ENCODE results near the gene ZNF318. TPM values are rescaled to one million over a fixed set of nuclear protein-coding genes. Genes with fewer than 3 reads are reported as not detected.

ZNF318 gene
- total and polyA plus RNA-seq, 2 donors (not counting 3 experiments of a cell fraction or from before 2014, with no cell fraction given) = 7.1 to 13.6 TPM

- DNase-seq (ENCODE audit: low read depth, low spot score) = no peak
- Histone ChIP-seq H2AFZ (ENCODE audit: low read depth, low read length) (no peak overlapping the region), H3K4me1 (ENCODE audit: control insufficient read depth, extremely low read depth, insufficient read depth, low read length) (no peaks in the 10 kb centered on the region), H3K4me3 (replicated peaks in 1 of 3; ENCODE audit: insufficient read depth in 1 of 3, low read depth in 1 of 3, low read length in 3 of 3) (no peak overlapping the region), H3K9me3 (replicated peaks; ENCODE audit: control insufficient read depth, insufficient read depth, low read length) (no peaks in the 10 kb centered on the region), H3K36me3 (ENCODE audit: control insufficient read depth in 2 of 2, extremely low read depth in 1 of 2, insufficient read depth in 2 of 2, low read length in 2 of 2) (no peaks in the 10 kb centered on the region), H3K79me2 (ENCODE audit: control insufficient read depth, insufficient read depth, low read length) (no peaks in the 10 kb centered on the region), H3K27ac (ENCODE audit: insufficient read depth, low read depth, low read length) (no peak overlapping the region), H3K9me1 (replicated peaks; ENCODE audit: control insufficient read depth, extremely low read depth, insufficient read depth, low read length) (no peaks in the 10 kb centered on the region), H3K4me2 (ENCODE audit: insufficient read depth, low read length) (no peak overlapping the region), H4K20me1 (replicated peaks; ENCODE audit: control insufficient read depth, extremely low read depth, insufficient read depth, low read length) (no peaks in the 10 kb centered on the region), H3K9ac (replicated peaks; ENCODE audit: extremely low read depth, insufficient read depth, low read length) (no peak overlapping the region), H3K27me3 (ENCODE audit: control insufficient read depth in 2 of 2, insufficient read depth in 2 of 2, low read length in 2 of 2) (peaks cover 2 to 19% of the 10 kb centered on the region in 2 experiments)
- intact Hi-C loops (cut with micrococcal nuclease) (no loop called here), dilution Hi-C loops (cut with MboI; ENCODE audit: extremely low pct_ligation_motif_present, low sequenced_read_pairs) (no loop called here)
- no peak for TF ChIP-seq JUN (IDR thresholded peaks at IDR 0.05; ENCODE audit: borderline replicate concordance, insufficient read depth, insufficient read length, low read depth)
- no peak for TF ChIP-seq MAX (IDR thresholded peaks at IDR 0.05; ENCODE audit: insufficient read depth, insufficient read length)
- BruUV-seq (replicated peaks) = no TSS peak
- ChIA-PET CTCF (no interaction called here), POLR2A (no interaction called here)
- FAIRE-seq = no peak
Observed at GRCh38 chr6:43293698-43294097, 75.7 kb downstream of the ZNF318 start.

GRCh38 chr6:43292763-43293318 is 76.6 kb downstream of the ZNF318 start:
- Histone ChIP-seq H3K27ac (ENCODE audit: insufficient read depth, low read depth, low read length) (no peak overlapping the region), H3K4me3 (replicated peaks in 1 of 3; ENCODE audit: insufficient read depth in 1 of 3, low read depth in 1 of 3, low read length in 3 of 3) (no peak overlapping the region), H3K36me3 (ENCODE audit: control insufficient read depth in 2 of 2, extremely low read depth in 1 of 2, insufficient read depth in 2 of 2, low read length in 2 of 2) (no peaks in the 10 kb centered on the region), H3K4me2 (ENCODE audit: insufficient read depth, low read length) (no peak overlapping the region), H3K79me2 (ENCODE audit: control insufficient read depth, insufficient read depth, low read length) (no peaks in the 10 kb centered on the region), H3K9me1 (replicated peaks; ENCODE audit: control insufficient read depth, extremely low read depth, insufficient read depth, low read length) (no peaks in the 10 kb centered on the region), H3K9me3 (replicated peaks; ENCODE audit: control insufficient read depth, insufficient read depth, low read length) (no peaks in the 10 kb centered on the region), H3K27me3 (ENCODE audit: control insufficient read depth in 2 of 2, insufficient read depth in 2 of 2, low read length in 2 of 2) (peaks cover 2 to 15% of the 10 kb centered on the region in 2 experiments), H4K20me1 (replicated peaks; ENCODE audit: control insufficient read depth, extremely low read depth, insufficient read depth, low read length) (no peaks in the 10 kb centered on the region), H2AFZ (ENCODE audit: low read depth, low read length) (no peak overlapping the region), H3K9ac (replicated peaks; ENCODE audit: extremely low read depth, insufficient read depth, low read length) (no peak overlapping the region), H3K4me1 (ENCODE audit: control insufficient read depth, extremely low read depth, insufficient read depth, low read length) (no peaks in the 10 kb centered on the region)
- dilution Hi-C loops (cut with MboI; ENCODE audit: extremely low pct_ligation_motif_present, low sequenced_read_pairs) (no loop called here), intact Hi-C loops (cut with micrococcal nuclease) (no loop called here)
- POLR2A ChIA-PET = no interaction called here
- CTCF ChIA-PET = no interaction called here
- TF ChIP-seq FOS (IDR thresholded peaks at IDR 0.05; ENCODE audit: borderline replicate concordance, insufficient read depth, low read length) (no peak), MAX (IDR thresholded peaks at IDR 0.05; ENCODE audit: insufficient read depth, insufficient read length) (no peak), POLR2A (IDR thresholded peaks at IDR 0.05; ENCODE audit: low read depth, low read length) (no peak), GATA2 (IDR thresholded peaks at IDR 0.05; ENCODE audit: insufficient read depth, insufficient read length, low read depth, low read length) (no peak), EZH2 (IDR thresholded peaks at IDR 0.05; ENCODE audit: borderline replicate concordance, low read depth, low read length, severe bottlenecking) (no peak), JUN (IDR thresholded peaks at IDR 0.05; ENCODE audit: borderline replicate concordance, insufficient read depth, insufficient read length, low read depth) (no peak), CTCF (IDR thresholded peaks at IDR 0.05; ENCODE audit: extremely low read depth in 1 of 2, insufficient read depth in 1 of 2, low read depth in 1 of 2, low read length in 2 of 2) (no peak), MYC (IDR thresholded peaks at IDR 0.05; ENCODE audit: low read depth, low read length) (no peak), POLR2AphosphoS5 (IDR thresholded peaks at IDR 0.05; ENCODE audit: insufficient read depth, low read depth, low read length) (no peak)
- DNase-seq (ENCODE audit: low read depth, low spot score) (no peak), FAIRE-seq (no peak)
- BruUV-seq (replicated peaks) = no TSS peak
